ENCODE results near the gene CSF2RB. TPM values are rescaled to one million over a fixed set of nuclear protein-coding genes. Genes with fewer than 3 reads are reported as not detected.

CSF2RB gene
- total RNA-seq, 1 experiment from 2014 or later = 0.07 TPM

GRCh38 chr22:36914390-36914752 is 943 bp downstream of the CSF2RB start:
- ChIA-PET CTCF (interaction anchor here (1.9 to 2.0 kb wide), 2 partner anchors 13 to 58 kb away, joined by 7 to 9 read pairs; no protein-coding TSS in a partner anchor), POLR2A (no interaction called here)
- no peak for ATAC-seq
- Mint-ChIP-seq H3K4me3 (no peak overlapping the region), H3K27me3 (ENCODE audit: low read depth) (peaks cover 61% of the 10 kb centered on the region), H3K9me3 (no peaks in the 10 kb centered on the region), H3K27ac (no peak overlapping the region), H3K4me1 (peaks cover 33% of the 10 kb centered on the region), H3K36me3 (no peaks in the 10 kb centered on the region)
- no peak for TF ChIP-seq FOXP1 (CRISPR knock-in tag; IDR thresholded peaks at IDR 0.05; ENCODE audit: borderline replicate concordance)
- TF ChIP-seq, protein P1, sequence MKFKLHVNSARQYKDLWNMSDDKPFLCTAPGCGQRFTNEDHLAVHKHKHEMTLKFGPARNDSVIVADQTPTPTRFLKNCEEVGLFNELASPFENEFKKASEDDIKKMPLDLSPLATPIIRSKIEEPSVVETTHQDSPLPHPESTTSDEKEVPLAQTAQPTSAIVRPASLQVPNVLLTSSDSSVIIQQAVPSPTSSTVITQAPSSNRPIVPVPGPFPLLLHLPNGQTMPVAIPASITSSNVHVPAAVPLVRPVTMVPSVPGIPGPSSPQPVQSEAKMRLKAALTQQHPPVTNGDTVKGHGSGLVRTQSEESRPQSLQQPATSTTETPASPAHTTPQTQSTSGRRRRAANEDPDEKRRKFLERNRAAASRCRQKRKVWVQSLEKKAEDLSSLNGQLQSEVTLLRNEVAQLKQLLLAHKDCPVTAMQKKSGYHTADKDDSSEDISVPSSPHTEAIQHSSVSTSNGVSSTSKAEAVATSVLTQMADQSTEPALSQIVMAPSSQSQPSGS (CRISPR knock-in tag; IDR thresholded peaks at IDR 0.05; ENCODE audit: borderline replicate concordance, low read depth) = no peak
- TF ChIP-seq TCF7 (CRISPR knock-in tag; IDR thresholded peaks at IDR 0.05; ENCODE audit: low read depth) = no peak
- no peak for DNase-seq (ENCODE audit: low spot score)

DNA sequence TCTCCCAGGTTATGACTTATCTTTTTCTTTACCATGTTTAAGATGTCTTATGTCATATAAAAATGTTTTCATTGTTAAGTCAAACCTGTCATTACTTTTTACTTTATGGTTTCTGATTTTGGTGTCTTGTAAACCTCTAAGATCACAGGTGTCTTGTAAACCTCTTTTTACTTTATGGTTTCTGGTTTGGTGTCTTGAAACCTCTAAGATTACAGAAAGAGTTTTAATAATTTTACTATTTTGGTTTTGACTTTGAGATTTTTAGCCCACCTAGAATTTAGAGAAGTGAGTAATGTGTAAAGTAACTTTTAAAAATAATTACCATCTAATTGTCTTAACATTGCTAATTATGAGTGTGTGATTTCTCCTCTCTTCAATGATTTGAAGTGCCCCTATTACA is 2.6 kb downstream of the CSF2RB start:
- POLR2A ChIA-PET = no interaction called here
- Mint-ChIP-seq H3K4me3 (no peak overlapping the region), H3K27ac (no peak overlapping the region), H3K36me3 (no peaks in the 10 kb centered on the region), H3K4me1 (peaks cover 24% of the 10 kb centered on the region), H3K9me3 (no peaks in the 10 kb centered on the region), H3K27me3 (ENCODE audit: low read depth) (peaks cover 45% of the 10 kb centered on the region)
- TF ChIP-seq TCF7 (CRISPR knock-in tag; IDR thresholded peaks at IDR 0.05; ENCODE audit: low read depth) (no peak), TEAD4 (CRISPR knock-in tag; IDR thresholded peaks at IDR 0.05) (no peak), ZNF138 (CRISPR knock-in tag; conservative IDR thresholded peaks at IDR 0.05) (no peak), ATF6 (CRISPR knock-in tag; IDR thresholded peaks at IDR 0.05) (no peak)
- DNase-seq (ENCODE audit: low spot score) = no peak
- CTCF ChIA-PET = no interaction called here
- no peak for ATAC-seq

DNA sequence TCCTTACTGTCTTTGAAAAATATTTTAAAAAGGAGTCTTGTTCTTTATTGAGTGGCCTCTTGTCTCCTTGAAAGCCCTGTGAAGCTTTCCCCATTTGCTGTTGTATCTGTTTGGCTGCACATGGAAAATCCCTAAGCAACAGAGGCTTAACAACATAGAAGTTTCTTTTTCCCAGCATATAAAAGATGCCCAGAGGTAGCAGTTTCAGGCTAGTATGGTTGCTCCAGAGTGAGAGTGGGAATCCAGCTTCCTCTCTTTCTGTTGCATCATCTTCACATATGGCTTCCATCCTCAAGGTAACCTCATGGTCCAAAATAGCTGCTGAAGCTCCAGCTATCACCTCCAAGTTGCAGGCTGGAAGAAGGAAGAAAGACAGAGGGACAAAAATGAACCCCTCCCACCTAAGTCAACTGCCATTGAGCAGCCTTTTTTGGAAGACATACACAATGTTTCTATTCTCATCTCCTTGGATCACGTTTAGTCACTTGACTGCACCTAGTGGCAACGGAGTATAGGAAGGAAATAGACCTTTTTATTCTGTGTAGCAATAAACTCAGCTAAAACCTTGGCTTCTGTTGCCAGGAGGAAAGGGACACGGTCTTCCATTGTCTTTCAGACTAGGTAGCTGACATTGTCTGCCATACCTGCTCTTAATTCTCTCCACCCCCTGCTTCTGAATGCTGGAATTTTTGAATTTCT is 5.3 kb downstream of the CSF2RB start:
- ATAC-seq (no peak; the same call in 1 of the 2 replicates), DNase-seq (ENCODE audit: low spot score) (no peak)
- Mint-ChIP-seq H3K4me3 (no peak overlapping the region), H3K4me1 (0 out of 2 replicates have a peak, but pooled peaks cover 4% of the 10 kb centered on the region), H3K9me3 (no peaks in the 10 kb centered on the region), H3K27me3 (ENCODE audit: low read depth) (peaks cover 19% of the 10 kb centered on the region), H3K27ac (no peak overlapping the region), H3K36me3 (no peaks in the 10 kb centered on the region)
- no peak for TF ChIP-seq IRF2 (CRISPR knock-in tag; IDR thresholded peaks at IDR 0.05; ENCODE audit: borderline replicate concordance, low read depth)
- TF ChIP-seq NR1H2 (CRISPR knock-in tag; IDR thresholded peaks at IDR 0.05) = no peak
- TF ChIP-seq, protein P2, sequence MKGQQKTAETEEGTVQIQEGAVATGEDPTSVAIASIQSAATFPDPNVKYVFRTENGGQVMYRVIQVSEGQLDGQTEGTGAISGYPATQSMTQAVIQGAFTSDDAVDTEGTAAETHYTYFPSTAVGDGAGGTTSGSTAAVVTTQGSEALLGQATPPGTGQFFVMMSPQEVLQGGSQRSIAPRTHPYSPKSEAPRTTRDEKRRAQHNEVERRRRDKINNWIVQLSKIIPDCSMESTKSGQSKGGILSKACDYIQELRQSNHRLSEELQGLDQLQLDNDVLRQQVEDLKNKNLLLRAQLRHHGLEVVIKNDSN (CRISPR knock-in tag; IDR thresholded peaks at IDR 0.05) = no peak
- POLR2A ChIA-PET = no interaction called here
- CTCF ChIA-PET = interaction anchor here (0.5 to 1.6 kb wide), 3 partner anchors 18 to 59 kb away, joined by 5 to 7 read pairs (median 6); no protein-coding TSS in a partner anchor

DNA sequence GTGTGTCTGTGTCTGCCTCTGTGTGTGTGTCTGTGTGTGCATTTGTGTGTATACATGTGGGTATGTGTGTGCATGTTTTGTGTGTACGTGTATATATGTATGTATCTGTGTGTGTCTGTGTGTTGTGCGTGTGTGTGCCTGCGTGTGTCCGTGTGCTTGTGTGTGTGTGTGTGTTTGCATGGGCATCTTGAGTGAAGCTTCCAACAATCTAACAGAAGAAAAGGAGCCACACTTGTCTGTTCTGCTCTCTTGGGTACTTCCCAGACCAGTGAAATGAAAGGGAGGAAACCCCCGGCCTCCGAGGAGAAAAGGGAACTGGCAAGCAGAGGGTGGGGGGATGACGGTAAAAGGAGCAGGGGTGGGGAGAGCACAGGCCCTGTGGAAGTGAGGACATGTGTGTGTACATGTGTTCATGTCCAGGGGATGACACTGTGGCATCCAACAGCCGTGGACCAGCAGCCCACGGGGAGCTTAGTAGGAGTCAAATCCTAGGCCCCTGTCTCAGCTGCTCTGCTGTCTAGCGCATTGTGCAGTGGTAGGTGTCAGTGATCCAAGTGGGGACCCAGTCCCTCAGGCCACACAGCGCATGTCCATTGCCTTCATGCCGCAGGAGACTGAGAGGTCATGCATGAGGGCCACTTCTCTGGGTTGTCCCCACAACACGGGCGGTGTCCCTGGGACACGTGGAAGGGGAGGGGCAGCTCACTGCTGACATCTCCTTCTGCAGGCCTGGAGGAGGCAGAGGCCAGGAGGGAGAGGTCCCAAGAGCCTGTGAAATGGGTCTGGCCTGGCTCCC is 8.1 kb downstream of the CSF2RB start:
- DNase-seq (ENCODE audit: low spot score) = no peak
- Mint-ChIP-seq H3K4me1 (0 out of 2 replicates have a peak, but pooled peaks cover 4% of the 10 kb centered on the region), H3K4me3 (no peak overlapping the region), H3K9me3 (no peaks in the 10 kb centered on the region), H3K27ac (no peak overlapping the region), H3K27me3 (ENCODE audit: low read depth) (peaks cover 9% of the 10 kb centered on the region), H3K36me3 (no peaks in the 10 kb centered on the region)
- POLR2A ChIA-PET = no interaction called here
- ATAC-seq = no peak
- CTCF ChIA-PET = interaction anchor here (0.8 to 1.4 kb wide), 2 partner anchors 12 to 56 kb away, joined by 4 to 7 read pairs; no protein-coding TSS in a partner anchor
- TF ChIP-seq, protein P2 (CRISPR knock-in tag; IDR thresholded peaks at IDR 0.05) = no peak
- 0 out of 2 replicates have a peak, but pooled peaks have one; percentile 32 for TF ChIP-seq ESRRA (CRISPR knock-in tag; IDR thresholded peaks at IDR 0.05; ENCODE audit: borderline replicate concordance)
